Epidermal melanocyte (primary cell): Measurements from ENCODE around the gene KIF2A.

Source experiments
- DNase-seq: peaks from one replicate; pipeline ENCODE4 v3.0.0; 2011; ENCODE audit warnings: low spot score; ENCODE audit not compliant: insufficient read length

Gene KIF2A

DNA sequence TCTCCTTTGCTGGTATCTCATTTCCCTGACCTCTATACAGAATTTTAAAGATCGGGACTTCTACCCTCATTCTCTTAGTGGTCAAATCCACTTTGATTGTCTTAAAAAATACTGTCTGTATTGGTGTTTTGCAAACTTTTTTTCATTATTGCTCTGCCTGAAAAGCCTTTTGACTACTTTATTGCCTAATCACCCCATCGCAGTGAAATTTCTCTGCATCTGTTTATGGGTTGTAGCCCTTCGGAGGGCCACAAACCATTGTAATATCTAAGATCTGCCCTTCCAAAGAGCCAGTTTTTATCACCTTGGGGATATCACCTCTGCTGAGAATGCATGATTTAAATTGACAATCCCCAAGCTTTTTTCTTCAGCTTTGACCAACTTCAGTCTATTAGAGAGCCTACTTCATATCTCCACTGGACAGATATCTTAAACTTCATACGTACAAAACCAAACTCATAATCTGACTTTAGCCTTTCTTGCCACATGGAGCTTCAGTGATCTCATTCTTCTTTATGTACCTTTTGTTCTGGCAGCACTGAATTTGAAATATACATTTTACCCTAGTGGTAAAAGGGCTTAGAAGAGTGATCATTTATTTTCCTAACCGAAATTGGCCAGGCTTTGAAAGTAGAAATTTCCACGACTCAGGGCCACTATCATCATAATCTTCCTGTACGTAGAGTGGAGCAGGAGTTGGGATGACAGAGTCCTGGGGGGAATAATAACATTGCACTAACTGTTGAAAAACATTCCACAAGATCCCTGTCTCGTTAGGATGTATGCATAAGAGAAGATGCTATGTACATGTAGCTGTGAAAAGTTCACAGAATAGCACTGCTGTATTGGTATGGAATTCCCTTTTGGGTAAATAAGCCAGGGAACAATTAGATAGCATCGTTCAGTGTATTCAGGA lies 21.4 kb downstream of the KIF2A start:
- no peak for DNase-seq

DNA sequence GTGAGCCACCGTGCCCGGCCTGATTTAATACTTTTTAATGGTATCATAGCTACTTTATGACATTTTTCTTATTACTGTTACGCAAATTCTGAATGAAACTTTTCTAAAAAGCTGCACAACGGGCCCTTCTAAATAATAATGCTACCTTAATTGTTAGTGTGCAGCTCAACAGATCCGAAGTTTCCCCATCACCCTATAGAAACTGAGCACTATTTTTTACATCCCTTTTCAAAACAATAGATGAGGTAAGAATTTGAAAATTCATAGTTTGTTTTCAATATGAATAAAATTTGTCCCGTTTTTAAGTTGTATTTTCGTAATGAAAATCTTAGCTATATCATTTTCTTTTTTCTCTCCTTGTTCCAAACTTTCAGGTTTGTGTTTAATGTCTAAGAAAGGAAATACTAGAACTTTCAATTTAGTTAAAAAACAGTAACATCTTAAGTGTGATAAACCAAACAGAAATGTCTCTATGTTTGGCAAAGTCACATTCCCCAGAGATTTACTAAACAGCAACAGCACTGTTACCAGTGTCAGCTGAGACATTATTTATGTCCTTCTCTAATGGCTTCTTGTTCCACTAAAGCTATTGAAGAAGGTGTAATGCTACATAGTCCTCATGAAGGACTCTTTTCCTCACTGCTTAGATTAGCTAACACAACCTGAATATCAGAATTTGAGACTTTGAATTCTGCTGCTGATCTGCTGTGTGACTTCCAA lies 22.9 kb downstream of the KIF2A start:
- DNase-seq = no peak

DNA sequence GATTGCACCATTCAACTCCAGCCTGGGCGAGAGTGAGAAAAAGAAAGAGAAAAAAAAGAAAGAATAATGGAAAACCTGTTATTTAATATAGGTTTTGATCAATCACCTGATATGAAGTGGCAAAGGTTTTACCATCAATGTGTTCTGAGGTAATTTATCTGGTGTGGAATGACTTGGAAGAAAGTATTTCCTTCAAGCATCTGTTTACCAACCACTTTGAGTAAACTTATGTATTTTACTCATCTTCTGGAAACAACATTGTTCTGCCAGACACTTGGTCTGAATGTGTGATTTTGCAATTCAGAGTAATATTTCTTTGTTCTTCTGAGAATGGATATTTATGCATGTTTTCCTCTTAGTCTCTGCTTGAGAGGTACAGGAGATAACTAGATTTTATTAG lies 24.3 kb downstream of the KIF2A start:
- DNase-seq = no peak

DNA sequence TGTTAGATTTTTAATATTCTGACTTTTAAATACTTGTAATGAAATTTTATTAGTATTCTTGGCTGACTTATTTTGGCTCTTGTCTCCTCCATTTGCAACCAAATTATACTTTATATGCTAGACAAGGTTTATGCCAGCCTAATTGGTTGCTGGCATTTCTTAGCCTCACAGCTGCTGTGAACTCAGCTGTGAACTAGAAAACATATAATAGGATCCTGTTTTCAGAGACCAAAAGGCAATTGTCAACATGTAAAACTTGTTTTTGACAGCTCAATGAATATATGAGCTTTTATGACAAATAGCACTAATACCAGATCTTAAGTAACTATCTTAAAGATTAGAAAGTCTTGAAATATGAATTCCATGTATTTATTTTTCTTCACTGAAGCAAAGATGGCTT lies 25.9 kb downstream of the KIF2A start:
- no peak for DNase-seq

DNA sequence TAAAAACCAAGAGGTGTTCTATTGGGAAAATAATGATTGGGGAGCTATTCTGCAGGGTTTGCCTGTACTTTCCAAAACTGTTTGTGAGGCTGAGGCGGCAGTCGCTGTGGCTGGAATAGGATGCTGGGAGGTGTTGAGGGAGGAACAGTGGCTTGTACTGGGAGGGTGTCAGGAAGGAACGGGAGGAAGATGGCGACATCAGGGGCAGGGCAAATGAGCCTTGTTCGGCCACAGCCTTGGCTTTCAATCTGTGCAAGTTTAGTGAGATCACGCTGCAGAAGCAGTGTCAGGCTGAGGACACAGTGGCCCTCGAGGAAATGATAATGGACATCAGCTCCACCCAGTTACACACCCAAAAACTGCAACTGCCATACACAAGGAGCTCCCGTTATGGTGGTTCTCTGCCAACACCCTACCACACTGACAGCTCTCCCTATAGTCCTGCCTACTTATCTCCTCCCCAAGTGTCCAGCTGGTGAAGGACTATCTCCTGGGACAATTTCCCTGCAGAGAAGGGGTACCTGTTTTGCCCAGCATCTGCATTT lies 27.3 kb downstream of the KIF2A start:
- no peak for DNase-seq

DNA sequence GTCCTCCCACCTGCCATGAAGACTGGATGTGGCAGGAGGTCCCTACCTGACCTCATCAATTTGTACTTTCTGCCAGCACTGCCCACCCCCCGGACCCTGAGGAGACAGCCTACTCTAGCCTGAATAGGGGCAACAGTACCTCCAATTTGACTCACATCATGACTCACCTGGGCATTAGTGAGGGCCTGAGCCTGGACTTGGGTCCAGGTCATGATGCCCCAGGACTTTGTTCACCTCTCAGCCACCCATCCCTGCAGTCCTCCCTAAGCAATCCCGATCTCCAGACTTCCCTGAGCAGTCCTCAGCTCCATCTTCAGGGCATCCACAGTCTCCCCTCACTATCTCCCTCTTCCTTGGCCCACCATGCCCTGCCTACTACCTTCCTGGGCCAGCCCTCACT lies 28.1 kb downstream of the KIF2A start:
- no peak for DNase-seq

DNA sequence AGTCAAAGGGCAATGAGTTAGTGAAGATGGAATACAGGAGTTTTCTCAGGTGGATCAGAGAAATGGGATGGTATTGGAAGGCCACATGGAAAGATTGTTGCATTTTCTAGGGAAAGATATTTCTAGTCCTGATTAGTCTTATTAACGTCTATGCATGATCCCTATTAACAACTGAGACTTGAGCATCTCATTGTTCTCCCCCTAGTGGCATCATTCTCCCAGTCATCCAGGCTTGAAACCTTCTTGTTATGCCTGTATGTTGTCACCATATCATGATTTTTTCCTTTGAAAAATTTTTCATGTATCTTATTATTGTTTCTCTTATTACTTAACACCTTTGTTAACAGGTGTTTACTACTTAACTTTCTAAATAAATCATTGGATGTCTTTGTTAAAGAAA lies 34.4 kb downstream of the KIF2A start:
- no peak for DNase-seq

DNA sequence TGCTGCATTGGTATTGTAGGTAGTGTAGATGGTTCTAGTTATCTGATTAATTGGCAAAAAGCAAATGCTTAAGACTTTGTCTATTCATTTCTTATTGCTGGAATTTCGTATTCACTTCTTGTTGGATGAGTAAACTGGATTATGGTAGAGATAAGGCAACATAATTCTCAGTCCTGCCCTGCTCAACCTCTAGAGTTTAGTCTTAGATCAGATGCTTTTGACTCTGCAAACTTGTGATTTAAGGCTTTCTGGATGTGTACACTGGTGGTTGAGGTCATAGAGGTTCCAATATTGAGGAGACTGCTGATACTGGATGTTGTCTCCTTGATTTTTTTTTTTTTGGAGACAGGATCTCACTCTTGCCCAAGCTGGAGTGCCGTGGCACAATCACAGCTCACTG lies 35.0 kb downstream of the KIF2A start:
- no peak for DNase-seq

DNA sequence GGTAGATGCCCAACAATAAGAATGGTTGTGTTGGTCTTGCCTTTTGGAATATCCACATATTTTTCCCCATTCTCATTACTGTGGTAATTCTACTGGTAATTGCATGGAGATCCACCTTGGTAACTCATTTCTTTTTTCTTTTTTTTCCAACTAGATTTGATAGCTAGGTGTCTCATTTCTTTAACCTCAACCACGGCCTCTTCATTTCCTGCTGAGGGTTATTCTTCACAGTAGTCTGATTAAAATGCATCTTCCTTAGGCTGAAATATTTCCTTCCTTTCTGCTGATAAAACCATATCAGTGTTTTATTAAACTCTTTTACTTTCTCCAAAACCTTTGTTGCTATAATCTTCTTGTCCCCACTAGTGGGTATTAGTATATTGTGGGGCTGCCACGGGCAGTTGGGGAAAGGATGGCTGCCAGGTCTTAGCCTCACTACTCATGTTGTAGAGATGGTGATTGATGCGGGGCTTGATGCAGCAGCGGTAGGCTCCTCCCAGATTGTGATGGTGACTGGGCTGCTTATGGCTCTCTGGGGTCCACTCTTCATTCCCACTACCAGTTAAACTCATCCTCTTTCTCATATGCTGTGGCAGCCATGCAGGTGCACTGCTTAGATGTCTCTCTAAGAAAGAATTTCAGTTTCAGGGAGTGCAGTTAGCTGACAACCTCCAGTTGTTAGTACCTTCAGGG lies 35.9 kb downstream of the KIF2A start:
- no peak for DNase-seq

DNA sequence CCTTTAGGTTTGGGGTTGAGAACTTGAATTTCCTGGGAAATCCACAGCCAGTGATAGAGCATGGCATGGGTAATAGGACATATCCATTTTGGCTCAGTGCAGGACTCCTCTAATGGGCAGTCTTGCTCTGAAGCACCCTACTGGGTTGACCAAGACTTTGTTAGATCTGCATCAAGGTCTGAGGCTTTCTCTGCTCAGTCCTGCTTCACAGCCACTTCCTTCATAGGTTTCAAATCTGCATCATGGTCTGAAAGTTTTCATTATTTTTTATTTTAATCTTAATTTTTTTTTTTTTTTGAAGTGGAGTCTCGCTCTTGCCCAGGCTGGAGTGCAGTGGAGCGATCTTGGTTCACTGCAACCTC lies 36.5 kb downstream of the KIF2A start:
- DNase-seq = no peak

DNA sequence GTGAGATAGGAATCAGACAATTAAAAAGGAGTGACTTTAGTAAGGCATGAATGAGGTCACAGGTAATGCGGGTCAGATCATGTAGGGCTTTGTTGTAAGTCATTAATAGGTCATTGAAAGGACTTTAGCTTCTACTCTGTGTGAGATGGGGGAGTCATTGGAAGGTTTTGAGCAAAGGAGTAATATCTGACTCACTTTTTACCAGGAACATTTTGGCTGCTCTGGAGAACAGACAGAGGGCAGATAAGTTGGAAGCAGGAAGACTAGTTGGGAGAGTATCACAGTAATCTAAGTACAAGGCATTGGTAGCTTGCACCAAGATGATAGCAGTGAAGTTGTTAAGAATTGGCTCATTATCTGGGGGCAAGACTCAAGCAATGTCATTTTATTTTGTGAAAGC lies 37.4 kb downstream of the KIF2A start:
- DNase-seq = no peak

DNA sequence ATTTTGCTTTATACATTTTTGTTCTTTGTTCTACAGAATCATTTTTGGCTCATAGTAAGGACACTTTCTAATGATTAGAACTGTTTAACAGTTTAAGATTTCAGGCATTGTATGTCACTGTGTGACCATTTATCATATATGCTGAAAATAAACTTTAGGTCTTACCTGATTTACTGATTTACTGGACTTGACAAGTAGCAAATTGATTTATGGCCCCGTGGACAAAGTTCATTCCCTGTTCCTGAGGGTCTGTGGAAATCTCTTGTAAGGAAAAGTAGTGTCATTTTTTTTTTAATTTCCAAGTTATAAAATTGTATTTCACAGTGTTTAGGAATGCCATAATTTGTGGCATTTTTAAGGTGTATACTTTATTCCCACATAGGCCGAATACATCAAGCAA lies 40.7 kb downstream of the KIF2A start:
- no peak for DNase-seq

DNA sequence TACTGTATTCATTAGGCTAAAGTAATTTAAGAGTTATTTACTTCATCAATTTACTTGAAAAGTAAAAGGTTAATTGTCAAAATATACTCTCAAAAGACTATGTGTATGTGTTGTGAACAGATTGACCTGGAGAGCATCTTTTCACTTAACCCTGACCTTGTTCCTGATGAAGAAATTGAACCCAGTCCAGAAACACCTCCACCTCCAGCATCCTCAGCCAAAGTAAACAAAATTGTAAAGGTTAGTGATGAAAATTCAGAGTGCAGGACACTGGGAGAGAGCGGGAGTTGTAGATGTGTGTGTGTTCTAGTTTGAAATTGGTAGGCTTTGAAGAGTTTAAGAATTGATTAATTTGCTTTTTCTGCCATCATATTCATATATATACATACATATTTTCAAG lies 41.9 kb downstream of the KIF2A start:
- DNase-seq = no peak

DNA sequence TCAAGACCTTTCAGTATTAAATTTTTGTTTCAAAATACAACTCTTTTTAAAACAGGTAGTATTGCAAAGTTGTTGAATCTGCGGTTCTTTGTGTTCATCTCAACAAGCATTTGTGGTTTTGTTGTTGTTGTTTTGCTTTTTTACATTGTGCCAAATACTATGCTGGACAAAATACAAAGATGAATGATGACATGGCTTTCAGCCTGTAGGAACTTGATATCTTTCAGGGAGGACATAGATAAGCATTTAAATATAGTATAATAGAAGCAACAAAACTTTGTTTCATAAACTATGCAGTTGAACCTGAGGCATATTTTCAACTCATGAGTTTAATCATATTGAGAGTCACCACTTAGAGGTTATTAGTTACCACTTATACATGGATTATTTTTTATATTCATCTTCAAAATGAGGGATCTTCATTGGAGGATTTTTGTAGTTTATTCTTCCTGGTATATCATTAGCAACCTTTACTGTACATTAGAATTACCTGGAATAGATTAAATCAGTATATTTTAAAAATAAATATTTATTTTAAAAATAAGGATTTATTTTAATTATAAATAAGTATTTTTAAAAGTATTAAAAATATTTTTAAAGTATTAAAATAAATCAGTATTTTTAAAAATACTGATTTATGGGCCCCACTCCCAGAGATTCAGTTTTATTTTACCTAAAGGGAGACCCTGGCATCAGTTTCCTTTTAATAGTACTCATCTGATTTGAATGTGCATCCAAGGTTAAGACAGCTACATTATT lies 42.9 kb downstream of the KIF2A start:
- no peak for DNase-seq

DNA sequence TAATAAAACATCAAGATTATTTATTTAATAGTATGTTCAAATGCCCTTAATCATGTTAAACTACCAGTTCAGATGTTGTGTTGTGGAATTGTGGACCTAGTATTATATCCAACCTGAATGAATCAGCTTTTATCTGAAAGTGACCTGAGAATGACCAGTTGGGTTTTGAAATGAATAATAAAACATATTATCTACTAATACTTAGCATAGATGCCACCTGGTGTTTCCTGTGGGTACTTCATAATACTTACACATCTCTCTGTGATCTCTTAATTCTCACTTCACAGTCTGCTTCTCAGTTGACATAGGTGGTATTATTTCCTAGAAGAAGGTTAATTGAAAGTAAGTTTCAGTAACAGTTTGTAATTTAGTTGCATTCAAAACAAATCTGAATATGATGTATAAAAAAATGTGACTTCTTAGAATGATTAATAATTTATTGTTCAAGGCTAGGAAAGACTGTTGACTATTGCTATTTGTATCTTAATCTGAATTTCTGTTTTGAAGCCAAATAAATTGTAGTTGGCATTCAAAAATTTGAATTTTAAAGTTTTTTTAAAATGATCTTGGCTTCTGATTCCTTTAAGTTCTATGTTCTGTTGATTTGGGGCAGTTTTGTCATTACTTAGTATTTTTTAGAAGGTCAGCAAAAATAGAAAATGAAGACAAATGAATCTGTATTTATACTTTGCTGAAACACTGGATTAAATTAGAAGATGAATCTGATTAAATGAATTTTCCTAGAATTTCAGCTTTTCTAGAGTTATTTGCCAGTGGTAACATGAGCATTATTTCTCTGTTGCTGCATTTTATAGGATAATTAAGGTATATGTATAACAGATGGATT lies 48.2 kb downstream of the KIF2A start:
- no peak for DNase-seq

DNA sequence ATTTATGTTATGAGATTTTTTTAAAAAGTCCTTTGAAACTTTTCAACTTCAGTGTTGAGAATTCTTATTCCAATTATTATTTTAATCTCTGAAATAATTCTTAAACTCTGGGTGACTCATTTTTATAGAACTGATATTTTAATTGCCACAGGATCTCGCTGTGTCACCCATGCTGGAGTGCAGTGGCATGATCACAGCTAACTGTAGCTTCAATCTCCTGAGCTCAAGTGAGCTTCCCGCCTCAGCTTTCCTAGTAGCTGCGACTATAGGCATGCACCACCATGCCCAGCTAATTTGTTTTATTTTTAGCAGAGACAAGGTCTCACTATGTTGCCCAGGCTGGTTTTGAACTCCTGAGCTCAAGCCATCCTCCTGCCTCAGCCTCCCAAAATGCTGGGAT lies 56.7 kb downstream of the KIF2A start:
- no peak for DNase-seq

DNA sequence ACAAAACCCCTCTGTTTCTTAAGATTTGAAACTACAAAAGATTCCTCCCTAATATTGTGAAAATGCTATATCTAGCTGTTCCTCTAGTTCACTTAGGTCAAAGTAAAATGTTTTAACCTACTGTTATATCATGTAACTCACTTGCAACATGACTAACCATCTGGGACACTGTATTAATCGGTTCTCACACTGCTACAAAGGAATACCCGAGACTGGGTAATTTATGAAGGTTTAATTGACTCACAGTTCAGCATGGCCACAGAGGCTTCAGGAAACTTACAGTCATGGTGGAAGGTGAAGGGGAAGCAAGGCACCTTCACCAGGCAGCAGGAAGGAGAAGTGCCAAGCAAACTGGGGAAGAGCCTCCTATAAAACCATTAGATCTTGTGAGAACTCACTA lies 63.0 kb downstream of the KIF2A start:
- DNase-seq = no peak

DNA sequence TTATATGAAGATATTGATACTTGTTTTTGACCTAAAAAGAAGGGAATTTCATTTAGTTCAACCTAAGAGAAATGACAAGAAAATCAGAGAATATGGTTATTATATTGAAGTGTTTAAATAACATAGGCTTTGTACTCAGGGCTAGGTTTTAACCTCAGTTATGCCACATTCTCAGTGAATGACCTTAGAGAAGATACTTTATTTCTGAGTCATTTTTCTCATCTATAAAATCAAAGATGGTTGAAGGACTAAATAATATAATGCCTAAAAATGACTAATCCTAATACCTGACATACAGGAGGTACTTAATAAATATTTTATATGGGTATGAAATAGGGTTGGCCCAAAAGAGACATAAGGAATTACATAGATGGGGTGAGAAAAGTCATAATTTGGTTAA lies 65.4 kb downstream of the KIF2A start:
- no peak for DNase-seq

DNA sequence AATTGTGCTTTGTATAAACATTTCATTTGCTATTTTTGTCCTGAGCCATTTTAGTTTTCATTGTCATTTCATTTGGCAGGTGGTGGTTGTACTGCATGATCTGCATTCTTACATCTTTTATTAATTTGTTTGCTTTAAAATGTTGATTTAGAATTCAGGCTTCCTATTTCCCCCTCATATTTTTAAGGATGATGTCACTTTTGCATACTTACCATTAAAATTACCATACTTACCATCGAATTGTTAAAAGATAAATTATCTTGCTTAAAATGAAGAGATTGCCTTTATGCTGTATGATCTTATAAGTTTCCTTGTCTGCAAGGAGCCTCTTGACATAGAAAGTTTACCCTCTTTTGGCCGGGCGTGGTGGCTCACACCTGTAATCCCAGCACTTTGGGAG lies 66.6 kb downstream of the KIF2A start:
- no peak for DNase-seq

DNA sequence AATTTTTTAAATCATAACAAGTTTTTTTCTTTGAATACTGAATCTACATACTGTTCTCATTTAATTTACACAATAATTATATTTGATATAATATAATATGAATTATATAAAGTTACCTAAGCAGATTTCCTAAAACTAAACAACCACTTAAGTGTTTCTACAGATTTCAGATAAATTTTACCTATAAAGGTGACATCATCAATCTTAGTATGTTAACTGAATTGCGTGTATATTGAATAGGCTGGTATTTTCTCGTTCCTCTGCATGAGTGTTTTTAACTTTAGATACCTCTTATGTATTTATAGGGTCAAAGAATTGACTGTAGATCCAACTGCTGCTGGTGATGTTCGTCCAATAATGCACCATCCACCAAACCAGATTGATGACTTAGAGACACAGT lies 67.4 kb downstream of the KIF2A start:
- DNase-seq = no peak
